GM06990 (cell line): ENCODE measurements around the gene ANK3.

ENCODE experiments used
- DNase-seq: peaks from one replicate; pipeline ENCODE4 v3.0.0-alpha.2; 2011; ENCODE audit not compliant: insufficient read length; ENCODE audit errors: extremely low read depth
- H3K27me3 ChIP-seq: replicated peaks from 2 replicates; pipeline ENCODE4 v1.6.0; 2011; ENCODE audit warnings: low read length; ENCODE audit not compliant: control insufficient read depth, insufficient read depth
- H3K36me3 ChIP-seq: 2 replicates; pipeline ENCODE4 v1.5.1; 2011; ENCODE audit warnings: low read length; ENCODE audit not compliant: control insufficient read depth, insufficient read depth
- H3K4me3 ChIP-seq: replicated peaks from 2 replicates; pipeline ENCODE4 v1.5.1; 2011; ENCODE audit warnings: low read depth, mild to moderate bottlenecking, control low read depth, low read length
- CTCF ChIP-seq: IDR thresholded peaks from 2 replicates; pipeline ENCODE4 v1.5.1; 2011; ENCODE audit warnings: low read length, control low read depth, mild to moderate bottlenecking, inconsistent platforms; ENCODE audit not compliant: insufficient read depth, poor library complexity, severe bottlenecking

Gene ANK3

GRCh38 chr10:60312818-60313588, 76.7 kb downstream of the ANK3 start:
- Histone ChIP-seq H3K27me3 (no peaks in the 10 kb centered on the region), H3K36me3 (no peaks in the 10 kb centered on the region), H3K4me3 (no peak overlapping the region)
- DNase-seq = no peak
- no peak for TF ChIP-seq CTCF

- TF ChIP-seq CTCF = no peak
- no peaks in the 10 kb centered on the region for H3K36me3 ChIP-seq
- DNase-seq = no peak
- no peak overlapping the region for H3K4me3 ChIP-seq
- H3K27me3 ChIP-seq = no peaks in the 10 kb centered on the region
Measured at GRCh38 chr10:60311821-60312220, 77.9 kb downstream of the ANK3 start.

GRCh38 chr10:60310740-60311139, 78.9 kb downstream of the ANK3 start:
- Histone ChIP-seq H3K36me3 (no peaks in the 10 kb centered on the region), H3K4me3 (no peak overlapping the region), H3K27me3 (no peaks in the 10 kb centered on the region)
- TF ChIP-seq CTCF = no peak
- no peak for DNase-seq

- H3K36me3 ChIP-seq = no peaks in the 10 kb centered on the region
- DNase-seq = no peak
- no peak for TF ChIP-seq CTCF
Measured at GRCh38 chr10:60309891-60310290, 79.8 kb downstream of the ANK3 start.

GRCh38 chr10:60309371-60309770, 80.3 kb downstream of the ANK3 start:
- Histone ChIP-seq H3K27me3 (no peaks in the 10 kb centered on the region), H3K36me3 (no peaks in the 10 kb centered on the region), H3K4me3 (no peak overlapping the region)
- DNase-seq = no peak
- TF ChIP-seq CTCF = no peak

More at GRCh38 chr10:60309891-60310290, 79.8 kb downstream of the ANK3 start:
- H3K4me3 ChIP-seq = no peak overlapping the region
- H3K27me3 ChIP-seq = no peaks in the 10 kb centered on the region
